Measurements from ENCODE around the gene ZDHHC21.

GRCh38 chr9:14563902-14564624, 129.2 kb downstream of the ZDHHC21 start:
- TF ChIP-seq CTCF (IDR thresholded peaks at IDR 0.05; ENCODE audit: low read depth, low read length, poor library complexity, severe bottlenecking) (no peak), EZH2phosphoT487 (IDR thresholded peaks at IDR 0.05; ENCODE audit: borderline replicate concordance, low read length) (no peak)

Measured in DOHH2 (cell line).